Fibroblast of skin of scalp (primary cell): ENCODE data around the gene DST.

Experiments used
- DNase-seq: peaks from one replicate; pipeline ENCODE4 v3.0.0-alpha.2; 2013

Gene DST

DNA sequence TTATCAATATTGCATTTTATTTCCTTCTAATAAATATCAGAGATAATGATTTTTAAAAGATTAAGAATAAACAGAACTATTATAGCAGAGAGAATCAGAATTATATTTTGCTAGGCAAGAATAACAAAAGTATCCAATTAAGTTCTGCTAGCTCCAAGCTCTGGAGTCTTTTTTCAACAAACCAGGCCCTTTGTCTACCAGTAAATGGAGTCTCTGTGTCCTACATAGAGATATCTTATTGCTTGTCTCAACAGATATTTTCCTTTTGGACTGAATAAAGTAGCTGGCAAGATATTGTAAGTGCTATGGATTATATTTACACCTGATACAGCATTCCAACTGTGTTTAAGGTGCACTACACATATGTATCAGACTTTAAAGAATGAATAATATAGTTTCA lies 107.1 kb downstream of the DST start:
- DNase-seq = no peak

GRCh38 chr6:56534680-56535419 lies 107.8 kb downstream of the DST start:
- no peak for DNase-seq

GRCh38 chr6:56532766-56533551 lies 109.7 kb downstream of the DST start:
- no peak for DNase-seq

- DNase-seq = no peak
Observed at GRCh38 chr6:56531839-56532595, 110.7 kb downstream of the DST start.

DNA sequence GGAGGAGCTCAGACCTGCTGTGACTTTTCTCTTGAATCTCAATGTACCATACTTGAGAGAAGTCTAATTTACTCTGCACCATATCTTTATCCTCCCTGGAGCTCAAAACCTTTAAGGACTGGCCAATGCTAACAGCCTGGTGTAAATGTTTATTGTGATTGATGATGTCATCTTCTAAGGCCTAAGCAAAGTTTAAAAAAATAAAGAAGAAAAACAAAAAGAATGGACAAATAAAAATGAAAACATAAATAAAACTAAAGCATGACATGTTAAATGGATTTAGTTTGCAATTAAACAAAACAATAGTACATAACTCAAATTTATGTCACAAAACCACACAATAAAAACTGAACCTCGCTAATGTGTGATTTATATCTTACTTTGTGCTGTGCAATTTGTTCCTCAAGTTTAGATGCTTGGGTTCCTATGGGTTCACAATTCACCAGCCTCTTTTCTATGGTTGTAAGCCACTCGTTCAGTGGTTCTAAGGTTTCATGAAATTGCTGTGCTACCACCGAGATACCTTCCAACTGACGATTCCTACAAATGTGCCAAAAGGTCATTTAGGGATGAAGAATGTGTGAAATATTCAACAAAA lies 113.0 kb downstream of the DST start:
- DNase-seq = no peak

DNA sequence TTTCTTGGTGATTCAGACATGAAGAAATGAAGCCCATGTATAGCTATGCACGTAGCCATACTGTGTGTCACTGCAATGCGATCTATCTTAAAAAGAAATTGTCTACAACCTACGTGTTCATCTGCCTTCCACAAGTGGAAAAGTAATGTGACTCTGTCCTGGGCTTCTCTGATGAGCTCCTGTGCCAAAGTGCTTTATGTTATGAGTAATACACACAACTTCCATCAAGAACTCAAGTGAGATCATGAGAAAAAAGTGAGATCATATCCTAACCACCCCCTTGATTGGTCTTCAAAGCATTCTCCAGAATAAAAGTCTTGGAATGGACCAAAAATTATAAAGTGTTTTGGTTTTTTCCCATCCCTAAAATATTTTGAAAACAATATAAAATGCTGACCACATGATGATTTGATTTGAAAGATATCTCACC lies 114.3 kb downstream of the DST start:
- DNase-seq = peak; percentile 89

GRCh38 chr6:56527934-56528333 lies 114.8 kb downstream of the DST start:
- DNase-seq = no peak

DNA sequence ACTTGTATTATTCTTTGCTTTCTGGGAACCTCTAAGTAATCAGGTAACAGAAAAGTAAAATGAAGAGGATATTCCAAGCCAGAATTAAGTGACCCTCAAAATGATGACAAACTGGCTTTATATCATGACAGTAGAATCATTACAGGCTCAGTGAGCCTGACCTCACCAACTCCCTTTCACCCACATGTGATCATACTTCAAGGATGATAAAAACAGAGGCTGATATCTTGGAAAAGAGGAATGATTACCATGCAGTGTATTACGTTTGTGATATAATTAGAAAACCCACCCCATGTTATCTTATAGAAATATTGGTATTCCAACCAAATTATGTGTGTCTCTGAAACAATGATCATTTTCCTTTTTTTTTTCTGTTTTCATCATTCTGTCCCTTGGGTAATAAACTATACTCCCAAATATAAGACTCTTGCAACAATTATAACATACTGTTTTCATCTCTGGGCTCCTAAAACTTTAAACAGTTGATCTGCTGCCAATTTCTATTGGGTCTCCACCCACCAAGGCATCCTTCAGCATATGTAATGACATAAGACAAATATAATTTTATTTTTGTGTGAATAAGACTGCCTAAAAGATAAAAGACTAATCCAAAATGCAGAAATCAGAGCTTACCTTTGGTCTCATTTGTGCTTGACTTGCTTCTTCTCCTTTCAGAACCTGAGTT lies 115.7 kb downstream of the DST start:
- no peak for DNase-seq

DNA sequence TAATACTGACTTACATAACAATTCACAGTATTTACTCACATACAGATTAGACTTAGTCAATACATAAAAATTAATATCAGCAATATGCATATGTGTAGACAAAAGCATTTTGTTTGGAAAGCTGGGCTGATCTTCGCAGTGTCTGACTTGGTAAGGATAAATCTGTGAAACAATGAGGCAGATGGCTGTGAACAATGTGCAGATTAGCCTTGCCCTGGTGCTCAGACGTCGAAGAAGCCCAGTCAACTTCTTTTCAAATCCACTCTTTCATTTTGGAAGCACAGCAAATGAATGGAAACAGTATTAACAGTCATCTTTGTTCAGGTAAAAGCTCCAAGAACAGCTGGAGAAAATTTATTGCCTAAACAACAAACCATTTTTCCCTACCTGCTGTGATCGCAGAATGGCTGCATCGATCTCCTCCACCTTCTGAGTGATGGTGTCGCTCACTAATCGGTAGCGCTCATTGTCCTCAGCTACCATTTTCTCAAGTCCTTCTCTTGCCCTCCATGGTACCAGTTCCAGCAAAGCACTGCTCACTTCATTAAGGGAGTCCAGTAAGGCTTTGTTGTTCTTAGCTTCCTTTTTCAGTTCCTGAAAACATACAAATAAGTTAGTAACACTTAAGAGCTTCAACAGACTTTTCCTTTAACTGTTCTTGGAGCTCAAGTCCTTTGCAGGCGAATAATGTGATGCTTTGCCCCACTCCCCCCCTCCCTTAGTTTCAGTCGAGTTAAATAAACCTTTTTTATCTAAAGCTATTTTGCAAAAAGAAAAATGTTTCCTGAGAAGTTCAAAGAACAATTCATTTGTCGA lies 116.5 kb downstream of the DST start:
- no peak for DNase-seq

- peak; percentile 95 for DNase-seq
Observed at GRCh38 chr6:56524891-56525703, 117.6 kb downstream of the DST start.

GRCh38 chr6:56522495-56523270 lies 120.0 kb downstream of the DST start:
- no peak for DNase-seq

GRCh38 chr6:56521976-56522375 lies 120.7 kb downstream of the DST start:
- no peak for DNase-seq

DNA sequence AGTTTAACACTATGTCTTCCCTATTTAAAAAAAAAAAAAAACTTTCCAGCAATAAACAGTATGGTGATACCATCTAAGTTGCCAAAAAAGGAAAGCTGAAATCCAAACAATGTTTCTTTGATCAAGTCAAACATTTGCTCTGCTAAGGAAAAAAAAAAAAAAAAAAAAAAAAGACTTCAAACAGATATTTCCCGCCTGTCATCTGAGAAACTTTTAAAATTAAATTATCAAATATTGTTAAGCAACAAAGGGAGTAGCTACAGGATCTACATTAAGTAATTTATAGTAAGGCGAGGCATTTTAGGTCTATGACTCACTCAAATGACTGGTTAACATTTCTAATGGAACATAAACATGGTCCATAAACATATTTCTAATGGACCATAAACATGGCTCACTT lies 121.2 kb downstream of the DST start:
- DNase-seq = no peak

- DNase-seq = peak; percentile 67
Observed at GRCh38 chr6:56520218-56520617, 122.5 kb downstream of the DST start.

DNA sequence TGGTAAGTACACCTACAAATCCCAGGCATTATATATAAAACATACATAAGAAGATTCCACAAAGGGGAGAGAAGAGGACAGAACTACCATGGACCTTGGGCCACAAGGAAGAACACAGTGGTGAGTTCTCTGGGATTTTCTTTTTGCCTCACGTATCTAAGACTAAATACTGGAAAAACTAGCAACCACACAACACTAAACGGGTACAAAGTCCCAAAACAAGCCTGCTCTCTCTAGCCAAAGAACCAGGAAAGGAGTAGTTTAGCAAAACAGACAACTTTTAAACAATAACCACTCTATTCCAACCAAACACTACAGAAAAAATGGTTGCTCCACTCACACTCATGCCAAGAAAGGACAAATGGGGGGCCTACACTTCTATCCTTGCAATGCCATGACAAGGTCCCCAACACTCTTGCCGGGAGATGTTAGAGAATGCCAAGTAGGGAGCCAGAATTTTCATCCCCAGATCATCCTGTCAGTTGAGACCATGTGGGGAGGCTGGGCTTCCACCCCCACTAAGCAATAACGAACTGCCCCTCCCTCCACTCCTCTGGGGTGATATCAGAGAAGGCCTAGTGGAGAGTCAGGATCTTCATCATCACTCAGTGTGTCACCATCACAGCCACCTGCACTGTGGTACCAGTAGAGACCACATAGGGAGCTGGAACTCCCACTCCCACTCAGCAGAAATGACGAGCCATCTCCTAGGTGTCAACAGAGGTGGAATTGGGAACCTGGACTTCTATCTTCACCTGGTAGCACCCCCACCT lies 123.5 kb downstream of the DST start:
- DNase-seq = no peak

- DNase-seq = no peak
Observed at GRCh38 chr6:56517155-56517745, 125.4 kb downstream of the DST start.

DNA sequence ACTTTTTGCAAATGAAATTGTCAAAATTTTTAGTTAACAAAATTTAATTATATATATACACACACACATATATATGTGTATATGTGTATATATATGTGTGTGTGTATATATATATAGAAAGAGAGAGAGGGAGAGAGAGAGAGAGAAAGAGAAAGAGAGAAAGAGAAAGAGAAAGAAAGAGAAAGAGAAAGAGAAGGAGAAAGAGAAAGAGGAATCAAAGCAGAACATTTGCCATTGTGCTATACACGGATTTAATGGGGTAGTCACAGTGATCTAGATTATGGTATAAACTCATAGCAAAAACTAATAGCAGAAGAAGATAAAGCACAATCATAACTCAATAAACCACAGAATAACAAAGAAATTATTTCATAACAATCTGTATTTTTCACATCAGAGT lies 126.7 kb downstream of the DST start:
- no peak for DNase-seq
